Raji (cell line): ENCODE data around the gene INHBB.

ENCODE experiments used
- POLR2A ChIP-seq: IDR thresholded peaks from 2 replicates; pipeline ENCODE4 v1.6.1; 2011; ENCODE audit warnings: low read depth, low read length, control low read depth; ENCODE audit not compliant: insufficient read depth

The INHBB gene

DNA sequence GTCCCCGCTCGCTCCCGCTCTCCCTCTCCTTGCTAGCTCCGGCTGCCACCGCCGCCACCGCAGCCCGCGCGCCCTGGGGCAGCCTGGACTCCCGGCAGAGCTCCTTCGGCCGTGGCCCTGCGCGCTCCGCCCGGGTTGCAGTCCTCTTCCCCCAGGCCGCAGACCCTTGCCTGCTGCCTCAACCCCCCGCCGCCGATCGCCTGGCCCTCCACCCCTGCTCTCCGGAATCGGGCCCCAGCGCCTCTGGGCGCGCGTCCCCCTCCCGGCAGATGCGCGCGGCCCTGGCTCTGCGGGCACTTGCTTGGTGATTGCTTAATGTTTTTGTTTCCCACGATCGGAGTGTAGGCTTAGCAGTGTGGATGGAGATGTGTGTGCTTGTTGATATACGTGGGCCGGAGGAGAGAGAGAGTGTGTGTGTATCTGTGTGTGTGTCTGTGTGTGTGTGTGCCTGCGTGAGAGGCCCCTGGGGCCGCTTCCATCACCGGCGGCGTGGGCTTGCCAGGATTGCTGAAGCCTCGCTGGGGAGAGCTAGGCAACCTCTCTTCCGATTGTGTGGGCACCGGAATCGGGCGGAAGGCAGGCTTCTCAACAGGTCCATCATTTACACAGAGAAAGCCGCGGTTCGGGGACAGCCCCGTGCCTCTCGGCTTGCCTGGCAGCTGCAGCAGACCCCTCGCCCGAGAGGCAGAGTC, 877 bp downstream of the INHBB start:
- no peak for TF ChIP-seq POLR2A

DNA sequence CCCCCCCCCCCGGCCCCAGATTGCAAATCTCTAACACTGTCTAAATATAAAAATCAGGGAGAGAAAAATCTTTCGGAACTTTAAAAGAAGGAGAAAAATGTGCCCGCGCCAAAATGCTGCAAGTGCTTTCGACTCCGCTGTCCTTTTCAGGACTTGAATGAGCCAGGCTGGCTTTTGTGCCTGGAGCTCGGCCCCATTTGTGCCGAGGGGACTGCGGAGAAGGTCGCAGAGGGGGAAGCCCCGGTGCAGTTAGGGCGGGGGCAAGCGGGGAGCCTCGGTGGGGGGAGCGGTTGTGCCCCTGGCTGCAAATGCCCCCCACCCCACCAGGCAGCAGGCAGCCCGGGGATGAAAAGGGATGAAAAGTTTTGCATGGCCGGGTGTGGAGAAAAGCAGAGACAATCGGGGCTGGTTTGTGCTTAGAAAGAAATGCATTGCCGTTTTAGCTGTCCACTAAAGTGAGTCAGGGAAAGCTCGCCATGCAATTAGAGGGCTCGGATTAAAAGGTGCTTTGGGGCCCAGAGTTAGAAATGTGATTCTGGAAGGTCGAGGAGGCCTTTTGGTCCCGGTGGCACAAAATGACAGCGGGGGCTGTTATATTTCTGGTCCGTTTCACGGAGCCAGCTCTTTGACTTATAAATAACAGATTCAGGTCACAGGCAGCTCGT, 1.6 kb downstream of the INHBB start:
- no peak for TF ChIP-seq POLR2A

DNA sequence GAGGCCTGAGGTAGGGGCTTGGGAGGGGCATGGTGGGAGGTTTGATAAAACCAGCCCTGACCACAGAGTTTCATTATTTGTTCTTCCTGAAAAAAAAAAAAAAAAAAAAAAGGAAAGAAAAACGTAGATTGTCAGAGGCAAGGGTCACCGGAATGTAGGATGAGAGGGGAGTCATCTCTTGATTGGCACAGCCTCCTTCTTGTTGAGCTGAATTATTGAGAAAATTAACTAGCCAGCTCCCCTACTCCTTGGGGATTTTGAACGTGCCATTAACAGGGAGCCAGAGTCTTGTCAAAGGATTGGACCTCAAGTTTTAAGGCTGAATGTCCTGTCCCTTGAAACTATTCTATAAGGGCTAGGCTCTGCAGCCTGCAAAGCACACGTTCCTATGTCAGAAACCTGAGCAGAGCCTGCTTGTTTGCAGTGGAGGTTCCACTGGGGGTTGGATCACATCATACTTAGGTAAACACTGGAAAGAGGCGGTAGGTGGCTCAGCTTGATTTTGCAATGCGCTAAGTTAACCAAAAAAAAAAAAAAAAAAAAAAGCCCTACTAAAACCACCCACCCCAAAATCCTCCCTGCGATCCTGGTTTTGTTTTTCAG, 2.3 kb downstream of the INHBB start:
- no peak for TF ChIP-seq POLR2A

DNA sequence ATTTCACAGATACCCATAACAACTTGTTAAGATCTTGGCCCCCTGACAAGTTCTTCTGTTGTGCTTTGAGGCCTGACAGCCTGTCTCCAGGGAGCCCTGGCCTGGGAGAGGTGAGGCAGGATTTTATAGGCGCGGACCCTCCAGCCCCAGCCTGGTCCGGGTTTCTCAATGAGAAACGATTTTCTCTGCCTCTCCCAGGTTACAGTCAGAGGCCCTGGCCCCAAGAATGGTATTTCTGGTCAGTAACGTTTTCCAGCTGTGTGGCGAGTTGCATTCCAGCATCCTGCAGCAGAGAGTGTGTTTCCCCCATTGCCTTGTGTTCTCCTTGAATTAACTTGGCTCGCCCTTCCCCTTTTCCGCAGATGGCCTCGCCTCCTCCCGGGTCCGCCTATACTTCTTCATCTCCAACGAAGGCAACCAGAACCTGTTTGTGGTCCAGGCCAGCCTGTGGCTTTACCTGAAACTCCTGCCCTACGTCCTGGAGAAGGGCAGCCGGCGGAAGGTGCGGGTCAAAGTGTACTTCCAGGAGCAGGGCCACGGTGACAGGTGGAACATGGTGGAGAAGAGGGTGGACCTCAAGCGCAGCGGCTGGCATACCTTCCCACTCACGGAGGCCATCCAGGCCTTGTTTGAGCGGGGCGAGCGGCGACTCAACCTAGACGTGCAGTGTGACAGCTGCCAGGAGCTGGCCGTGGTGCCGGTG, 3.0 kb downstream of the INHBB start:
- no peak for TF ChIP-seq POLR2A

DNA sequence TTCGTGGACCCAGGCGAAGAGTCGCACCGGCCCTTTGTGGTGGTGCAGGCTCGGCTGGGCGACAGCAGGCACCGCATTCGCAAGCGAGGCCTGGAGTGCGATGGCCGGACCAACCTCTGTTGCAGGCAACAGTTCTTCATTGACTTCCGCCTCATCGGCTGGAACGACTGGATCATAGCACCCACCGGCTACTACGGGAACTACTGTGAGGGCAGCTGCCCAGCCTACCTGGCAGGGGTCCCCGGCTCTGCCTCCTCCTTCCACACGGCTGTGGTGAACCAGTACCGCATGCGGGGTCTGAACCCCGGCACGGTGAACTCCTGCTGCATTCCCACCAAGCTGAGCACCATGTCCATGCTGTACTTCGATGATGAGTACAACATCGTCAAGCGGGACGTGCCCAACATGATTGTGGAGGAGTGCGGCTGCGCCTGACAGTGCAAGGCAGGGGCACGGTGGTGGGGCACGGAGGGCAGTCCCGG, 3.5 kb downstream of the INHBB start:
- TF ChIP-seq POLR2A = no peak

DNA sequence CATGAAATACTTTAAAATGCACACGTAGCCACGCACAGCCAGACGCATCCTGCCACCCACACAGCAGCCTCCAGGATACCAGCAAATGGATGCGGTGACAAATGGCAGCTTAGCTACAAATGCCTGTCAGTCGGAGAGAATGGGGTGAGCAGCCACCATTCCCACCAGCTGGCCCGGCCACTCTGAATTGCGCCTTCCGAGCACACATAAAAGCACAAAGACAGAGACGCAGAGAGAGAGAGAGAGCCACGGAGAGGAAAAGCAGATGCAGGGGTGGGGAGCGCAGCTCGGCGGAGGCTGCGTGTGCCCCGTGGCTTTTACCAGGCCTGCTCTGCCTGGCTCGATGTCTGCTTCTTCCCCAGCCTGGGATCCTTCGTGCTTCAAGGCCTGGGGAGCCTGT, 4.1 kb downstream of the INHBB start:
- no peak for TF ChIP-seq POLR2A

DNA sequence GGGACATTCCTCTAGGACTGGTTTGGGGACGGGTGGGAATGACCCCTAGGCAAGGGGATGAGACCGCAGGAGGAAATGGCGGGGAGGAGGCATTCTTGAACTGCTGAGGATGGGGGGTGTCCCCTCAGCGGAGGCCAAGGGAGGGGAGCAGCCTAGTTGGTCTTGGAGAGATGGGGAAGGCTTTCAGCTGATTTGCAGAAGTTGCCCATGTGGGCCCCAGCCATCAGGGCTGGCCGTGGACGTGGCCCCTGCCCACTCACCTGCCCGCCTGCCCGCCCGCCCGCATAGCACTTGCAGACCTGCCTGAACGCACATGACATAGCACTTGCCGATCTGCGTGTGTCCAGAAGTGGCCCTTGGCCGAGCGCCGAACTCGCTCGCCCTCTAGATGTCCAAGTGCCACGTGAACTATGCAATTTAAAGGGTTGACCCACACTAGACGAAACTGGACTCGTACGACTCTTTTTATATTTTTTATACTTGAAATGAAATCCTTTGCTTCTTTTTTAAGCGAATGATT, 4.9 kb downstream of the INHBB start:
- TF ChIP-seq POLR2A = no peak

DNA sequence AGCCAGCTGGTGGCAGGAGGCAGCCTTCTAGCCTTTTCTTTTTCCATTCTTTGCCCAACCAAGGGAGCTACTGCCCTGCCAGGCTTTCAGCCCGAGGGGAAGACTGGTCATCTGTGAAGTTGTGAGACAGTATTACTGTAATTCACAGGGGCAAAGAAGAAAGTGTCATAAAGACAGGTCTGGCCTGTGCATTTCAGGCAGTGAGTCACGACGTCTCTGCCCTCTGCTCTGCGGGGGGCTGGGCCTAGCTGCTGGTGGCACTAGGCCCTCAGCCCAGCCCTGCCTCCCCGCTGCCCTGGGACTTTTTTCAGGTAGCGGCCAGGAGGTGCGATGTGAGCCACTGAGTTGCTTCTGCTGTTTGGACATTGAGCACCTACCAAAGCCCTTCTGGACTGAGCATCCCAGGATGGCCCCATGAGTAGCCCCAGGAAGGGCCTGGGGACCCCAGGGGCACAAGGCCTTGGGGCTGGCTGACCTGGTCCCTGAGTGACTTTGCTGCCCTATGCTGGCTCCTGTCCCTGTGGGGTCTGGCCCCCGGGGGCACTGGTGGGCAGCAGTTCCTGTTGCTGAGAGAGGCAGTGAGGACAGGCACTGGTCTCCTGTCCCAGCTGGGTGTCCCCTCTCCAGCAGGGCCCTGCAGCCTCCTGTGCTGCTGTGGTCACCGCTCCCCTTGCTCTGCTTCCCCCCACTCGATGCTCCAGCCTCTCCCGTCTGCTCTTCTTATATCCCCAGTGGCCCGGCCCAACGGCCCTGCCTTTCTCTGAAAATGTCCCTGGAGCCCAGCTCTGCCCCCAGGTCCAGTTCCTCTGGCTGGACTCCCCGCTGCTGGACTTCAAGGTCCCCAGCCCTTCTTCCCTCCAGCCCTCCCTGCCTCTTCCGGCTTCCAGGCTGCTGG, 7.0 kb downstream of the INHBB start:
- no peak for TF ChIP-seq POLR2A

DNA sequence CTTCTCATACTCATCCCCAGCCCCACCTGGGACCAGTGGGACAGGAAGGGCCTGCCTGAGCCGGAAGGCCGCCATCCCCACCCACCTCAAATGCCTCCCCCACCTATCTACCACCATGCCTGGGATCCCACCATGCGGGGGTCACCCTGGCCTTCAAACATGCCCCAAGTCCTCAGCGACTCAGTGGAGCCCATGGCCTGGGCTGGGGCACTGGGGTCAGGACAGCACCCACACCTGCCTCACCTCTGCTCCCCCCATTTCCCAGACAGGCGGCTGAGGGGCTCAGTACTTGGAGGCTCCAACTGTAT, 7.6 kb downstream of the INHBB start:
- no peak for TF ChIP-seq POLR2A

DNA sequence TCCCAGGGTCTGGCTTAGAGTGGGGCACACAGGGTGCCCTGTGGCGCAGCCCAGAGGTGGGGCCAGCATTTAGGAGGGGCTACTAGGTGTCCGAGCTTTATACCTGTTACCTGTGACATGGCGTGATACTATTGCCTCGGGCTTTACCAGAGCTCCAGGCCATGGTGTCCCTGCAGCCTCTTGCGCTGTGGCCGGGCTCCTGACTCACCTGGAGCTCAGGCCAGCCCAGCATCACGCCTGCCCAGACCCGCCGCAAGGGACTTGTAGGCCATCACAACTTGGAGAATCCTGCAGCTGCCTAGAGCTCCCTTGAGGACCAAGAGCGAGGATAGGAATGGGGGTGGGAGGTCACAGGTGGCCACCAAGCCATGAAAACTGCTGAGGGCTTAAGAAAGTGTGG, 8.0 kb downstream of the INHBB start:
- TF ChIP-seq POLR2A = no peak

DNA sequence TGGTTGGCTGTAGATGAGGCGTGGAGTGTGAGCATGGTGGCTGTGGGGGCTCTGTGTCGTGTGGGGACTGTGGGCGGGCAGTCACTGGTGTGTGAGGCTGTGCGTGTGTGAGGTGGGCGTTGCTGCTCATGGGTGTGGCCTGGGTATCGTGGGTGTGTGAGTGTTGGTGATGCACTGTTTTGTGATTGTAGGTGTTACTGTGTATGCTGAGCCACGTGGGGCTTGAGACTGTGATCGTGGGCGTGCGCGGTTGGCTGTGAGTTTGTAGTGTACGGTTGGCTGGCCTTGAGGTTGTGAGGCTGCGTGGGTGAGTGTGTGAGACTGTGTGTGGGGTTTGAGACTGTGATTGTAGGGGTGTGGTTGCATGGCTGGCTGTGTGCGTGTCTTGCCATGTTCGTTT, 8.5 kb downstream of the INHBB start:
- no peak for TF ChIP-seq POLR2A

DNA sequence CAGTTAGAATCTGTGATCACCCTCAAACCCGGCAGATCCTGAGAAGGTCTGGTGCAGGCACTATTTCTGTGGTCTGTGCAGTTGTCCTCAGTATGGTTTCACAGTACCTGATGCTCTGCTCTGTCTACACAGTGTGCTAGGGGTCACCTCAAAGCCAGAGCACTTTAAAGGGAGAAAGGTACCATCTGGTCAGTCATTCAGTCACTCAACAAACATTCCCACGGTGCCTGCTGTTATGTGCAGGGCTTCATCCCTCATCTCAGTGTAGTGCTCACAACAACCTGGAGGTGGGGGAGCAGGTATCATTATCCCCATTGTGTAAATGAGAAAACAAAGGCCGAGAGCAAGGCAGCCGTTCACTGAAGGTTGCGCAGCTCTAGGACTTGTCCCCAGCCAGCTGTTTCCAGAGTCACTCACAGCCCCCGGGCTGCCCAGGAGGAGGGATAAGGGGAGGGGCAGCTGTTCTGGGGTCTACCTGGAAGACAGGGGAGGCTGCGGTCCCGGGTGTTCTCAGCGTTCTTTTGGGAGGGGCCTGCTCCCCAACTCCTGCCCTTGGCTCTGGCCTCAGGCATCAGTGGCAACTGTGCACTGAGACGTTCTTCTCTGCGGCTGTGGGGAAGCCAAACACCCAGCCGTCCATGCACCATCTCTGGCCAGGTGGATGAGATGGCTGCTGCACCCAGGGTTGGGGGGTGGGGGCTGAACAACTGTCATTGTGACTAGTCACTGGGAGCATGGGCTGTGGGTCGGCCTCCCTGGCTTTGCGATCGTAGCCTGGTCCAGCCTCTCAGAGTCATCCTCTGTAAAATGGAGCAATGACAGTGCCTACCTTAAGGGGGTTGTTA, 9.2 kb downstream of the INHBB start:
- no peak for TF ChIP-seq POLR2A

DNA sequence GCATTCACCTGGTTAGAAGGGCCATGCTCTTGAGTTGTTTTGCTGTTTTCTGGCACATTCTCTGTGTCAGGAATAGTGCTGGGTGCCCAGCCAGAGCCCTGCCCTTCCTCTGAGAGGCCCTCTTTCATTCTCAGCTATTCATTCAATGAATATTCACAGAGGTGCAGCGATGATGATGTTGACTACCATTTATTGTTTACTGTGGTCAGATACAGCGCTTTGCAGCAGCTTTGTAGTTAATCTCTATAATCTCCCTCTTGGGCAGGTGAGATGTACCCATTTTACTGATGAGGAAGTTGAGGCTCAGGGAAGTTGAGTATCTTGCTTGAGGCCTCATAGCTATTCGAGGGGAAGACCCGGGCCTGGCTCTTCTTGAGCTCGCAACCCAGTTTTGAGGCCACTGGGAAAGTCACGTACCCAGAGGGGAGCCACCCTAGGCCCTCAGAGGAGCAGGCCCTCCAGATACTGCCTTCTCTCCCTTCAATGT, 9.9 kb downstream of the INHBB start:
- TF ChIP-seq POLR2A = no peak

DNA sequence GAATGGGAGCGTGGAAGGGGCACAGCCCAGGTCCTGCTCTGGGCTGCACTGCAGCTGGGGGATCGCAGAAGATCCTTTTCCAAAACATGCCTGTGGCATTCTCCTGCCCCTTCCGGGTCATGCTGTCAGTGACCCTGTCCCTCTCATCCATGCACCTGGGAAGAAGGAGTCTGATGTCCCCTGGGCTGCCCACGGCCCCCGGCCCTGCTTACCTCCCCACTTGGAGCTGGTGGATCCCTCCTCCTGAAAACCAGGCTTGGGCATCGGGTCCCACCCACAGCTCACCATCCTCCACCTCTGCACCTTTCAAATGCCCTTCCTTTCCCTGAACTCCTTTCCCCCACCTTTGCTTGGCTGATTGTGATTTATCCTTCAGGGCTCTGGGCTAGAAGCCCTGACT, 11.8 kb downstream of the INHBB start:
- TF ChIP-seq POLR2A = no peak
